H1 (cell line): ENCODE results near the gene RNF130. TPM values are rescaled to one million over a fixed set of nuclear protein-coding genes. Genes with fewer than 3 reads are reported as not detected.

ENCODE experiments used
- CTCF ChIA-PET: fragments of 300-600 bp; sonication (Branson Sonifier 250); formaldehyde crosslinking; loops from one replicate; lab custom pipeline; 2021; ENCODE audit not compliant: partially characterized antibody; lab: Charles Lee
- POLR2A ChIA-PET: fragments of 300-600 bp; sonication (Branson Sonifier 250); formaldehyde crosslinking; loops from one replicate; lab custom pipeline; 2021; ENCODE audit warnings: inconsistent platforms; ENCODE audit not compliant: partially characterized antibody; lab: Charles Lee
- DNase-seq, 2 experiments: peaks; one replicate each; pipeline versions ENCODE4 v3.0.0 to v3.0.0-alpha.2; 2010 to 2022; ENCODE audit warnings: low spot score in 2 of 2, low read depth in 1 of 2, mixed read lengths in 1 of 2
- FAIRE-seq: peaks from 2 replicates; lab custom pipeline; 2011; peaks lifted over from hg19 to GRCh38; lab: Jason Lieb, UNC
- H2AFZ ChIP-seq: 2 replicates; pipeline ENCODE4 v1.8.1; 2012; ENCODE audit warnings: low read length, inconsistent platforms
- H2AK5ac ChIP-seq: 2 replicates; pipeline ENCODE4 v1.6.1; 2013; ENCODE audit warnings: low read depth, low read length
- H2BK120ac ChIP-seq: replicated peaks from 2 replicates; pipeline ENCODE3; 2013; ENCODE audit warnings: low read depth, low read length, inconsistent platforms
- H2BK12ac ChIP-seq: 2 replicates; pipeline ENCODE4 v1.6.1; 2013; ENCODE audit warnings: low read depth, low read length
- H2BK15ac ChIP-seq: 2 replicates; pipeline ENCODE4 v1.6.1; 2013; ENCODE audit warnings: low read length
- H2BK20ac ChIP-seq: 2 replicates; pipeline ENCODE4 v1.6.1; 2013; ENCODE audit warnings: low read length
- H2BK5ac ChIP-seq: 2 replicates; pipeline ENCODE4 v1.6.1; 2013; ENCODE audit warnings: low read depth, low read length
- H3K14ac ChIP-seq: 2 replicates; pipeline ENCODE4 v1.6.1; 2013; ENCODE audit warnings: inconsistent platforms; ENCODE audit not compliant: insufficient read length
- H3K18ac ChIP-seq: 2 replicates; pipeline ENCODE4 v1.6.1; 2013; ENCODE audit warnings: low read length; ENCODE audit errors: extremely low read depth
- H3K23ac ChIP-seq: 2 replicates; pipeline ENCODE4 v1.6.1; 2013; ENCODE audit warnings: inconsistent platforms; ENCODE audit not compliant: insufficient read length
- H3K23me2 ChIP-seq: 2 replicates; pipeline ENCODE4 v1.6.1; 2013; ENCODE audit warnings: low read depth, low read length
- H3K27ac ChIP-seq: 2 replicates; pipeline ENCODE4 v1.6.1; 2011; ENCODE audit warnings: low read depth, low read length, inconsistent platforms
- H3K27me3 ChIP-seq, 4 experiments: replicated peaks in 1 of 4; 1 replicate in 1 of 4; 2 replicates in 3 of 4; pipeline versions ENCODE4 v1.6.1 to v1.8.1; 2011 to 2013; ENCODE audit warnings: low read length in 3 of 4, mild to moderate bottlenecking in 3 of 4, inconsistent platforms in 2 of 4, mixed read lengths in 2 of 4, moderate library complexity in 1 of 4; ENCODE audit not compliant: control insufficient read depth in 3 of 4, insufficient read depth in 3 of 4; ENCODE audit errors: extremely low read depth in 1 of 4
- H3K36me3 ChIP-seq, 4 experiments: 2 replicates each; pipeline versions ENCODE4 v1.6.1 to v1.8.1; 2011 to 2013; ENCODE audit warnings: mild to moderate bottlenecking in 4 of 4, low read length in 3 of 4, moderate library complexity in 2 of 4, control low read depth in 1 of 4, inconsistent platforms in 1 of 4; ENCODE audit not compliant: insufficient read depth in 4 of 4, control insufficient read depth in 2 of 4
- H3K4ac ChIP-seq: replicated peaks from 2 replicates; pipeline ENCODE3; 2013; ENCODE audit warnings: low read length, low read depth, mixed read lengths, inconsistent platforms; ENCODE audit not compliant: insufficient read length
- H3K4me1 ChIP-seq, 4 experiments: replicated peaks in 1 of 4; 1 replicate in 1 of 4; 2 replicates in 3 of 4; pipeline versions ENCODE4 v1.6.1 to v1.8.1; 2011 to 2013; ENCODE audit warnings: low read length in 3 of 4, inconsistent platforms in 2 of 4, mixed read lengths in 1 of 4; ENCODE audit not compliant: insufficient read depth in 4 of 4, control insufficient read depth in 3 of 4
- H3K4me2 ChIP-seq, 2 experiments: 2 replicates each; pipeline versions ENCODE4 v1.6.1 to v1.8.1; 2011 to 2013; ENCODE audit warnings: low read depth in 2 of 2, low read length in 2 of 2, control low read depth in 1 of 2, inconsistent platforms in 1 of 2, mild to moderate bottlenecking in 1 of 2; ENCODE audit not compliant: insufficient read depth in 1 of 2
- H3K4me3 ChIP-seq, 4 experiments: fragments of 200-600, 300-600 bp in 1 of 4; sonication (generic), shearing (Covaris generic), sonication (Bioruptor Twin) in 1 of 4; 2 replicates each; pipeline versions ENCODE4 v1.5.1 to v1.8.1; 2011 to 2016; ENCODE audit warnings: low read length in 4 of 4, low read depth in 3 of 4, control low read depth in 2 of 4, inconsistent platforms in 2 of 4, mild to moderate bottlenecking in 2 of 4, mixed read lengths in 1 of 4, moderate library complexity in 1 of 4; ENCODE audit not compliant: insufficient read depth in 2 of 4; ENCODE audit errors: extremely low read depth in 1 of 4
- H3K56ac ChIP-seq: replicated peaks from 2 replicates; pipeline ENCODE3; 2013; ENCODE audit warnings: low read depth, mild to moderate bottlenecking, mixed read lengths, low read length, inconsistent platforms; ENCODE audit not compliant: insufficient read length
- H3K79me1 ChIP-seq: 2 replicates; pipeline ENCODE4 v1.6.1; 2013; ENCODE audit warnings: low read depth, low read length, control low read depth
- H3K79me2 ChIP-seq, 2 experiments: 2 replicates each; pipeline versions ENCODE4 v1.6.1 to v1.8.1; 2012 to 2013; ENCODE audit warnings: low read length in 2 of 2, mild to moderate bottlenecking in 2 of 2, inconsistent platforms in 1 of 2; ENCODE audit not compliant: insufficient read depth in 2 of 2, control insufficient read depth in 1 of 2
- H3K9ac ChIP-seq, 4 experiments: replicated peaks in 1 of 4; 1 replicate in 1 of 4; 2 replicates in 3 of 4; pipeline versions ENCODE4 v1.6.1 to v1.8.1; 2011 to 2013; ENCODE audit warnings: low read depth in 3 of 4, low read length in 3 of 4, control low read depth in 2 of 4, mild to moderate bottlenecking in 2 of 4, moderate library complexity in 2 of 4, inconsistent platforms in 1 of 4; ENCODE audit errors: extremely low read depth in 1 of 4
- H3K9me3 ChIP-seq, 2 experiments: 2 replicates each; pipeline versions ENCODE4 v1.6.1 to v1.8.1; 2012 to 2013; ENCODE audit warnings: mild to moderate bottlenecking in 2 of 2, moderate library complexity in 2 of 2, control low read depth in 1 of 2, inconsistent platforms in 1 of 2, low read depth in 1 of 2, low read length in 1 of 2, mixed read lengths in 1 of 2; ENCODE audit not compliant: insufficient read depth in 2 of 2
- H4K20me1 ChIP-seq, 2 experiments: replicated peaks in 1 of 2; 2 replicates each; pipeline versions ENCODE3 to v1.8.1; 2011 to 2013; ENCODE audit warnings: inconsistent platforms in 2 of 2, low read length in 2 of 2, mild to moderate bottlenecking in 1 of 2; ENCODE audit not compliant: insufficient read depth in 2 of 2, control insufficient read depth in 1 of 2
- H4K5ac ChIP-seq: 2 replicates; pipeline ENCODE4 v1.6.1; 2013; ENCODE audit warnings: low read length, low read depth, mixed read lengths, inconsistent platforms; ENCODE audit not compliant: insufficient read length
- H4K8ac ChIP-seq: 2 replicates; pipeline ENCODE4 v1.8.0; 2013; ENCODE audit warnings: mild to moderate bottlenecking, moderate library complexity, low read length, inconsistent platforms; ENCODE audit not compliant: insufficient read depth; ENCODE audit errors: extremely low read depth
- H4K91ac ChIP-seq: replicated peaks from 2 replicates; pipeline ENCODE3; 2013; ENCODE audit warnings: low read length, mixed read lengths, inconsistent platforms; ENCODE audit not compliant: insufficient read length
- ASH2L ChIP-seq: fragments of 200-600, 300-600 bp; sonication (generic); IDR thresholded peaks from one replicate; pipeline ENCODE4 v1.7.1; 2017; ENCODE audit warnings: low read length
- BRCA1 ChIP-seq: IDR thresholded peaks from 2 replicates; pipeline ENCODE4 v1.6.1; 2012; ENCODE audit warnings: low read depth, low read length, improper control_type of control experiment
- CREB1 ChIP-seq: IDR thresholded peaks from 2 replicates; pipeline ENCODE4 v1.6.1; 2012; ENCODE audit warnings: inconsistent platforms
- KDM5A ChIP-seq: fragments of 200-600 bp; IDR thresholded peaks from 2 replicates; pipeline ENCODE4 v1.7.1; 2012; ENCODE audit warnings: mild to moderate bottlenecking, low read length, inconsistent platforms, mixed read lengths
- POLR2A ChIP-seq, 2 experiments: IDR thresholded peaks; 1 replicate in 1 of 2; 2 replicates in 1 of 2; pipeline ENCODE4 v1.6.1; 2011; ENCODE audit warnings: low read depth in 2 of 2, low read length in 2 of 2, mild to moderate bottlenecking in 2 of 2; ENCODE audit errors: control extremely low read depth in 1 of 2
- POU5F1 ChIP-seq: IDR thresholded peaks from 2 replicates; pipeline ENCODE4 v1.6.1; 2011; ENCODE audit warnings: low read depth, mild to moderate bottlenecking, low read length, moderate library complexity
- RBBP5 ChIP-seq: IDR thresholded peaks from 2 replicates; pipeline ENCODE4 v1.7.1; 2012; ENCODE audit warnings: low read depth, mild to moderate bottlenecking, inconsistent platforms, low read length, moderate library complexity, borderline replicate concordance
- ZNF274 ChIP-seq: IDR thresholded peaks from 2 replicates; pipeline ENCODE4 v1.7.0; 2012; ENCODE audit warnings: low read length, borderline replicate concordance; ENCODE audit errors: extremely low read depth
- WGBS, 2 experiments: shearing (Covaris generic) in 1 of 2; methylation state at CpG; one replicate each; pipeline versions ENCODE4 v1.1.6 to v1.1.7; 2013 to 2015; ENCODE audit warnings: low lambda C conversion rate in 2 of 2, mixed read lengths in 2 of 2, inconsistent platforms in 1 of 2, low coverage in 1 of 2, missing lambda C conversion rate in 1 of 2; ENCODE audit not compliant: insufficient replicate concordance in 2 of 2, insufficient coverage in 1 of 2, insufficient read length in 1 of 2; ENCODE audit errors: extremely low coverage in 1 of 2, missing lambda C conversion rate in 1 of 2; 5-methylcytosine and 5-hydroxymethylcytosine counted together
- polyA plus RNA-seq, 7 experiments: library from polyadenylated mRNA; depleted of rRNA in 3 of 7; stranded (reverse) in 5 of 7; unstranded in 2 of 7; fragments of >200 nt in 5 of 7; fragments of 200-250 nt in 2 of 7; gene quantifications; 1 replicate in 5 of 7; 2 replicates in 1 of 7; 4 replicates in 1 of 7; pipeline versions ENCODE4 v1.2.1 to v1.2.3, GENCODE V29; 2011 to 2013; ENCODE audit warnings: missing spikeins in 2 of 7, mixed read lengths in 2 of 7
- total RNA-seq: library from RNA; stranded (reverse); fragmentation: NEBNext Ultra II Directional; extraction: Animal tissue kit (Norgen Biotek cat#: 25700); gene quantifications from 2 replicates; pipeline ENCODE4 v1.2.1, GENCODE V29; 2021
- TF ChIP-seq, protein P1 (sequence below): IDR thresholded peaks from 2 replicates; pipeline ENCODE4 v1.6.1; 2012; ENCODE audit warnings: low read length, inconsistent platforms
- TF ChIP-seq, protein P2 (sequence below): IDR thresholded peaks from 2 replicates; pipeline ENCODE4 v1.6.1; 2011; ENCODE audit warnings: low read depth, mild to moderate bottlenecking, low read length; ENCODE audit not compliant: insufficient read depth
- TF ChIP-seq, protein P3 (sequence below): IDR thresholded peaks from 2 replicates; pipeline ENCODE4 v1.6.1; 2012; ENCODE audit warnings: inconsistent platforms

The RNF130 gene
- total and polyA plus RNA-seq, 2 of the 8 experiments (the other 6 are each of a cell fraction or from before 2014, with no cell fraction given) = 65.1 to 70.0 TPM

DNA sequence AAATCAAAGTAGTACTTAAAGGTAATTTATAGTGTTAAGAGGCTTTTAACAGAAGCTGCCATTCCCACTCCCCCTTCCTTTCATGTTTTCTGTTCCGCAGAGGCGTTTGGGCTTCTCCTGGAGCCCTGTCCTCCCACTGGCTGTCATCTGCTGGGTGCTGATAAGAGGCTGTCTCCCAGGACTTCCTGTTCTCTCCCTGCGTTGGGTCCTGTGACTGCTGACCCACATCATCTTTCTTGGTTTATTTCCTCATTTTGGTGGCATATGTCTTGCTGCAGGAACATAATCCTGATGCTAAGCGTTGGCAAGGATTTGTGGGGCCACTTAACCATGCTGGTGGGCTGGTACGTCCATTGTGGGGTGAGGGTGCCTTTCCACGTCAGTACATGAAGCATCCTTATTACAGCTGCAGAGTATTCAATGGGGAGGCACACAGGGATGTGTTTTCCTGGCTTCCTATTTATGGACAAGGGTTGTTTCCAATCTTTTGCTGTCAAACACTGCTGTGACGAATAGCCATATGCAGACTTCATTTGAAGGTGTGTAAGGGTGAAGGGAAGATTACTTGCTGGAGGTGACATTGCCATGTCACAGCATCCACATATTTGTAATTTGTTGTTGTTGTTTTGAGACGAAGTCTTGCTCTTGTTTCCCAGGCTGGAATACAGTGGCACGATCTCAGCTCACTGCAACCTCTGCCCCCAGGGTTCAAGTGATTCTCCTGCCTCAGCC is 22.3 kb upstream of the RNF130 start:
- Histone ChIP-seq H3K23ac (no peak overlapping the region), H3K79me2 (no peaks in the 10 kb centered on the region), H3K56ac (no peak overlapping the region), H3K4me1 (peaks cover 0 to 4% (median 2%) of the 10 kb centered on the region in 4 experiments; a peak in 2 of 7 replicates), H3K4ac (no peak overlapping the region), H2BK15ac (no peak overlapping the region), H3K4me3 (no peak overlapping the region), H3K18ac (no peak overlapping the region), H2BK120ac (no peak overlapping the region), H3K23me2 (no peaks in the 10 kb centered on the region), H2BK12ac (no peak overlapping the region), H4K91ac (no peak overlapping the region), H2AK5ac (no peak overlapping the region), H3K27me3 (no peaks in the 10 kb centered on the region), H3K14ac (no peak overlapping the region), H3K36me3 (no peaks in the 10 kb centered on the region), H4K20me1 (no peaks in the 10 kb centered on the region), H2BK5ac (no peak overlapping the region), H3K9ac (no peak overlapping the region), H2BK20ac (no peak overlapping the region), H3K27ac (no peak overlapping the region), H3K9me3 (0 out of 4 replicates have a peak, but pooled peaks cover 0 to 3% of the 10 kb centered on the region in 2 experiments), H4K5ac (no peak overlapping the region), H2AFZ (no peak overlapping the region), H3K79me1 (no peaks in the 10 kb centered on the region), H3K4me2 (no peak overlapping the region), H4K8ac (no peak overlapping the region)
- FAIRE-seq (no peak), DNase-seq (no peak)
- CTCF ChIA-PET = interaction anchor here (0.9 to 2.8 kb wide), 2 partner anchors 24 to 185 kb away, joined by 4 to 15 read pairs; no protein-coding TSS in a partner anchor
- 85% methylated on average over 9 of the region's 9 CpGs; no CpG with 5 or more reads in 1 of the 2 experiments for WGBS, 2 experiments
- POLR2A ChIA-PET = no interaction called here
- TF ChIP-seq BRCA1 = no peak
- no peak for TF ChIP-seq RBBP5
- no peak for TF ChIP-seq CREB1
- no peak for TF ChIP-seq POU5F1
- no peak for TF ChIP-seq ASH2L
- no peak for TF ChIP-seq POLR2A (IDR thresholded peaks at IDR 0.05; ENCODE audit: control extremely low read depth in 1 of 2, low read depth in 2 of 2, low read length in 2 of 2)
- TF ChIP-seq, protein P1, sequence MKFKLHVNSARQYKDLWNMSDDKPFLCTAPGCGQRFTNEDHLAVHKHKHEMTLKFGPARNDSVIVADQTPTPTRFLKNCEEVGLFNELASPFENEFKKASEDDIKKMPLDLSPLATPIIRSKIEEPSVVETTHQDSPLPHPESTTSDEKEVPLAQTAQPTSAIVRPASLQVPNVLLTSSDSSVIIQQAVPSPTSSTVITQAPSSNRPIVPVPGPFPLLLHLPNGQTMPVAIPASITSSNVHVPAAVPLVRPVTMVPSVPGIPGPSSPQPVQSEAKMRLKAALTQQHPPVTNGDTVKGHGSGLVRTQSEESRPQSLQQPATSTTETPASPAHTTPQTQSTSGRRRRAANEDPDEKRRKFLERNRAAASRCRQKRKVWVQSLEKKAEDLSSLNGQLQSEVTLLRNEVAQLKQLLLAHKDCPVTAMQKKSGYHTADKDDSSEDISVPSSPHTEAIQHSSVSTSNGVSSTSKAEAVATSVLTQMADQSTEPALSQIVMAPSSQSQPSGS = no peak
- TF ChIP-seq KDM5A = no peak
- TF ChIP-seq ZNF274 = no peak
- TF ChIP-seq, protein P2, sequence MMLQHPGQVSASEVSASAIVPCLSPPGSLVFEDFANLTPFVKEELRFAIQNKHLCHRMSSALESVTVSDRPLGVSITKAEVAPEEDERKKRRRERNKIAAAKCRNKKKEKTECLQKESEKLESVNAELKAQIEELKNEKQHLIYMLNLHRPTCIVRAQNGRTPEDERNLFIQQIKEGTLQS = no peak
- TF ChIP-seq, protein P3, sequence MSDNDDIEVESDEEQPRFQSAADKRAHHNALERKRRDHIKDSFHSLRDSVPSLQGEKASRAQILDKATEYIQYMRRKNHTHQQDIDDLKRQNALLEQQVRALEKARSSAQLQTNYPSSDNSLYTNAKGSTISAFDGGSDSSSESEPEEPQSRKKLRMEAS = no peak
